Astrocyte of the cerebellum (primary cell): Measurements from ENCODE around the gene FAM83B.
"Not testable (repeated sequence)": the region's sequence is repeated elsewhere in the genome, so short reads cannot be mapped to it uniquely, and the experiment has no call there.

Experiments used
- DNase-seq: peaks from one replicate; pipeline ENCODE4 v3.0.0-alpha.2; 2011; ENCODE audit warnings: low read depth
- H3K4me3 ChIP-seq: 2 replicates; pipeline ENCODE4 v1.5.1; 2011; ENCODE audit warnings: mild to moderate bottlenecking, low read depth, low read length, moderate library complexity
- in situ Hi-C: cut with HindIII; loops from 2 replicates; pipeline ENCODE4 v1.10.0; 2017; ENCODE audit warnings: low sequenced_read_pairs
- TF ChIP-seq, protein P1 (sequence below): IDR thresholded peaks from 2 replicates; pipeline ENCODE4 v1.5.1; 2012; ENCODE audit warnings: low read length, low read depth, moderate library complexity, mild to moderate bottlenecking; ENCODE audit errors: missing control alignments

Gene FAM83B, protein sequence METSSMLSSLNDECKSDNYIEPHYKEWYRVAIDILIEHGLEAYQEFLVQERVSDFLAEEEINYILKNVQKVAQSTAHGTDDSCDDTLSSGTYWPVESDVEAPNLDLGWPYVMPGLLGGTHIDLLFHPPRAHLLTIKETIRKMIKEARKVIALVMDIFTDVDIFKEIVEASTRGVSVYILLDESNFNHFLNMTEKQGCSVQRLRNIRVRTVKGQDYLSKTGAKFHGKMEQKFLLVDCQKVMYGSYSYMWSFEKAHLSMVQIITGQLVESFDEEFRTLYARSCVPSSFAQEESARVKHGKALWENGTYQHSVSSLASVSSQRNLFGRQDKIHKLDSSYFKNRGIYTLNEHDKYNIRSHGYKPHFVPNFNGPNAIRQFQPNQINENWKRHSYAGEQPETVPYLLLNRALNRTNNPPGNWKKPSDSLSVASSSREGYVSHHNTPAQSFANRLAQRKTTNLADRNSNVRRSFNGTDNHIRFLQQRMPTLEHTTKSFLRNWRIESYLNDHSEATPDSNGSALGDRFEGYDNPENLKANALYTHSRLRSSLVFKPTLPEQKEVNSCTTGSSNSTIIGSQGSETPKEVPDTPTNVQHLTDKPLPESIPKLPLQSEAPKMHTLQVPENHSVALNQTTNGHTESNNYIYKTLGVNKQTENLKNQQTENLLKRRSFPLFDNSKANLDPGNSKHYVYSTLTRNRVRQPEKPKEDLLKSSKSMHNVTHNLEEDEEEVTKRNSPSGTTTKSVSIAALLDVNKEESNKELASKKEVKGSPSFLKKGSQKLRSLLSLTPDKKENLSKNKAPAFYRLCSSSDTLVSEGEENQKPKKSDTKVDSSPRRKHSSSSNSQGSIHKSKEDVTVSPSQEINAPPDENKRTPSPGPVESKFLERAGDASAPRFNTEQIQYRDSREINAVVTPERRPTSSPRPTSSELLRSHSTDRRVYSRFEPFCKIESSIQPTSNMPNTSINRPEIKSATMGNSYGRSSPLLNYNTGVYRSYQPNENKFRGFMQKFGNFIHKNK

DNA sequence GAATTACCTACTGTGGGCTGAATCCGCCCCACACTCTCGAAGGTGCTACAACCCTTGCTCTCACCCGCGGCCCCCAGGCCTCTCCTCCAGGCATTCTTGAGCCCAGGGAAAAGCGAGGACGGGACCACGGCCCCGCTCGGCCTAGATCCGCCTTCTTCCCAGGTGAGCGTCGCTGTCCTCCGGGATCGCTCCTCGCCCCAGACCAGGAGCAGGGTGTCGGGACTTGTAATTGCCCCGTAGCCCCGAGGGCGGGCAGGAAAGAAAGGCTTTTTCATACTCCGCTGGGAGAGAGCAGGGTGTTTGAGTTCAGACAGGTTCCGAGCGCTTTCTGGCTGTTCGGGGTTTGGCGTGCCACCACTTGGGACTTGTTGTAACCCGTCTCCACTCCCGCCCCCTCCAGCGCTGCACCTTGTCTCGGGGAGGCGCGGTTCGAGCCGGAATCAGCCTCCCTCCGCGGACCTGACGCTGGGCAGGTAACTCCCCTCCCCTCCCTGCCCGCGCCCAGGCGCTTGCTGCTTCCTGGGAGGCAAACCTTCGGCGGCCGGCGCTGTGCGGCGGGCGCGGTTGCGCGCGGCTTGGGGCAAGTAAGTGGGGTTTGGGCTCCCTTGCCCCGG lies at the start of gene FAM83B:
FAM83B (plus strand) TSS at position 529 of the 614 bp plus-strand sequence. CDS start 23,476 bp downstream, outside the sequence.
- H3K4me3 ChIP-seq, result peak within 1 kb of the TSS; percentile 61
- no peak for DNase-seq
- TF ChIP-seq, protein P1, sequence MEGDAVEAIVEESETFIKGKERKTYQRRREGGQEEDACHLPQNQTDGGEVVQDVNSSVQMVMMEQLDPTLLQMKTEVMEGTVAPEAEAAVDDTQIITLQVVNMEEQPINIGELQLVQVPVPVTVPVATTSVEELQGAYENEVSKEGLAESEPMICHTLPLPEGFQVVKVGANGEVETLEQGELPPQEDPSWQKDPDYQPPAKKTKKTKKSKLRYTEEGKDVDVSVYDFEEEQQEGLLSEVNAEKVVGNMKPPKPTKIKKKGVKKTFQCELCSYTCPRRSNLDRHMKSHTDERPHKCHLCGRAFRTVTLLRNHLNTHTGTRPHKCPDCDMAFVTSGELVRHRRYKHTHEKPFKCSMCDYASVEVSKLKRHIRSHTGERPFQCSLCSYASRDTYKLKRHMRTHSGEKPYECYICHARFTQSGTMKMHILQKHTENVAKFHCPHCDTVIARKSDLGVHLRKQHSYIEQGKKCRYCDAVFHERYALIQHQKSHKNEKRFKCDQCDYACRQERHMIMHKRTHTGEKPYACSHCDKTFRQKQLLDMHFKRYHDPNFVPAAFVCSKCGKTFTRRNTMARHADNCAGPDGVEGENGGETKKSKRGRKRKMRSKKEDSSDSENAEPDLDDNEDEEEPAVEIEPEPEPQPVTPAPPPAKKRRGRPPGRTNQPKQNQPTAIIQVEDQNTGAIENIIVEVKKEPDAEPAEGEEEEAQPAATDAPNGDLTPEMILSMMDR, result no peak
- in situ Hi-C loops, result no loop called here

DNA sequence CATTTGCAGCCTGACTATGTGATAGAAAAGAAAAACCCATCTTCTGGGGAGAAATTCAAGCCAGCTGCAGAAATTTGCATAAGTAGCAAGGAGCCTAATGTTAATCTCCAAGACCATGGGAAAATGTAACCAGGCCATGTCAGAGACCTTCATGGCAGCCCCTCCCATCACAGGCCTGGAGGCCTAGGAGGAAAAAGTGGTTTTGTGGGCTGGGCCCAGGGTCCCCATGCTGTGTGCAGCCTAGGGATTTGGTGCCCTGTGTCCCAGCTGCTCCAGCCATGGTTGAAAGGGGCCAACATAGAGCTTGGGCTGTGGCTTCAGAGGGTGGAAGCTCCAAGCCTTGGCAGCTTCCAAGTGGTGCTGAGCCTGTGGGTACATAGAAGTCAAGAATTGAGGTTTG lies 49.7 kb upstream of the FAM83B start:
- H3K4me3 ChIP-seq, DNase-seq, in situ Hi-C loops: not testable (repeated sequence)

DNA sequence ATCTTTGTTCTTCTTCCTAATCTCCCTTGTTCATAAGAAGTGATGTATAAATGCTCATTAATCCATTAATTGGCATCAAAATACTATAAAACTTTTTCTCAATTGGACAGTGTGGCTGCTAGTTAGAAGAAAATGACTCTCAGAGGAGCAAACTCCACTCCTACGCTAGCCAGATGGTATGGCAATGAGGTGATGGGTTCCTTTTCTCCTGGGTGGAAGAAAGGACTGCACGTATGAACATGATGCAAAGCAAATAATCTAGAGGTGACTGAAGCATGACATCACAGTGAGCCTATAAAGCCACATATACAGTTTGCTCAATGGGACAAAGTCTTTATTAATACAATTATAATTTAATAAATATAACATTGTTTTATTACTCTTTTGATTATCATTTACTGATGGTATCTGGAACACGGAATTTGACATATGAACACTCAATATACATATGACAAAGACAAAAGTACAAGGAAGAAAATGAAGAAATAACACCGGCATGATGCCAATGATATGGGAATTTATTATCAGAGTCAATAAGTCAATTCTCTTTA lies 46.4 kb upstream of the FAM83B start:
- in situ Hi-C loops, result no loop called here
- DNase-seq, result no peak
- TF ChIP-seq, protein P1, result no peak
- H3K4me3 ChIP-seq, result no peak overlapping the region

DNA sequence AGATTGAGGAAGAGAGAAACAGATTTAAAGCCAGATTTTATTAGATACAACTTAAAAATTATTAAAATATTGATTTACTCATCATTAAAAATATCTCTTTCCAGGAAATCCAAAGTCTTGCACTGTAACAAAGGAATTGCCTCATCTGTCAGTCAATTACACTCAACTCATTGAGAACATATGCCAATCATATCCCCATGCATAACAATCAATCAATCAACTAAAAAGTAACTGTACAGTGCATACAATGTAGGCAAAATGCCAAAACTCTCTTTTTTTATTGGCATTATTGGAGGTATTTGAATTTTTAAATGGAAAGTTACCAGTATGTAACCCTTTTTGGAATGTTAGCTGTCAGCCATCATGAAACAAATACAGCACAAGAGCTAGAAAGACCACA lies 45.3 kb upstream of the FAM83B start:
- TF ChIP-seq, protein P1, result no peak
- DNase-seq, result no peak
- H3K4me3 ChIP-seq, result no peak overlapping the region
- in situ Hi-C loops, result no loop called here

DNA sequence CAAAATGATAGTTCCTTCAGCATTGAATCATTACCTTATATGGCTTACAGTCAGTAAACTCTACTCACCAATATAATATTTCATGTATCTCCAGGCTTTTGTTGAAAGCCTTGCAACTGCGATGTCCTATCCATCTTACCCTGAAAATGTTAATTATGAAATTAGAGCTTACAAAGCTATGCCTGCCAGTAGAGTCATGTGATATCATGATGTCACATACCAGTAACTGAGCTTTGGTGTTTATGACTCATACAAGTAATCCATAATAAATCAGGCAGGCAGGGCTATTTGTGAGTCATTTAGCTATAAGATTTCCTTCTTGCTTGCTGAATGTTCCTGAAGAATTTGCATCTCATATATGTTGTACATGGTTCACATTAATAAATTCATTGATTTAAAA lies 44.9 kb upstream of the FAM83B start:
- H3K4me3 ChIP-seq, result no peak overlapping the region
- DNase-seq, result peak; percentile 66
- in situ Hi-C loops, result no loop called here
- TF ChIP-seq, protein P1, result no peak

DNA sequence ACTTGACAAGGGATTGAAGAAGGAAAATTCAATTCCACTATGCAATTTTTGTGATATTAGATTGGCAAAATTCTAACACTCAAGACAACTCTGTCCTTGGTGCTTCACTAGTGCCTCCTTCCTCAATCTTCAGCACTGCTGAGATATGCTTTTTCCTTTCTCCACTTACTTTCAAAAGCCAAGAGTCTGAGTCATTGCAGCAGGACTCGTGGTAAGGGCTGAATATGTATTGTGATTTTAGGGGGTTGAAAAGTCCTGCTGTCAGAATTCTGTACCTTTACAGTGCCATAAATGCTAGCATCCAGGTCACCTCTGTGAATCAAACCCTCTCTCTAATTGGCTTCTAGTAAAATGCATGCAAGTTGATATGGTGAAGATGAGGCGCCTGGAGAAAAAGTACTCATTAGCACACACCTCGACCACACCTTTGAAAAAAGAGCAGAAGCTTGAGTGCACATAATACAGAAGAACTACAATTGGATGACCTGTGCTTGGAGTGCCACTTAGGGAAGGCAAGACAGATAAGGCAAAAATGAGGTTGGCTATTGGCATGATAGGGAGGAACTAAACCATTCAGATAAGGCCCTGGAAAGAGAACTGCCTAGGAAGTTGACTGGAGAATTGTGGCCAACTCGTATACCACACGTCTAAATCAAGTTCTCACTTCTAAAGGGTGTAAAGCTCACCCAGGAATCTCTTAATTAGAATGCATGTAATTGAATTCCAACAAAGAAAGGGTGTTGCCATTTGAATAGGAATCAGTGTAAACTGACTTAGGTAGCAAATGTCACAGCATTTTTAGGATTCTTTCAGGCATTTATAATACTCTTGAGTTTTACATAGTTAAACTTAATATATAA lies 43.6 kb upstream of the FAM83B start:
- peak; percentile 46 for DNase-seq
- in situ Hi-C loops, result no loop called here
- H3K4me3 ChIP-seq, result no peak overlapping the region
- TF ChIP-seq, protein P1, result no peak
